Kidney epithelial cell (primary cell): ENCODE measurements around the gene STPG2. TPM values are rescaled to one million over a fixed set of nuclear protein-coding genes. Genes with fewer than 3 reads are reported as not detected.

ENCODE experiments used
- DNase-seq: peaks from one replicate; pipeline ENCODE4 v3.0.0-alpha.2; 2010; ENCODE audit warnings: low read depth
- H3K27me3 ChIP-seq: 2 replicates; pipeline ENCODE4 v1.6.0; 2011; ENCODE audit warnings: low read length; ENCODE audit not compliant: control insufficient read depth, insufficient read depth
- H3K36me3 ChIP-seq: 2 replicates; pipeline ENCODE4 v1.5.1; 2011; ENCODE audit warnings: low read length; ENCODE audit not compliant: control insufficient read depth, insufficient read depth
- H3K4me3 ChIP-seq: 2 replicates; pipeline ENCODE4 v1.5.1; 2011; ENCODE audit warnings: low read depth, mild to moderate bottlenecking, control low read depth, low read length
- CTCF ChIP-seq: IDR thresholded peaks from 2 replicates; pipeline ENCODE4 v1.5.1; 2011; ENCODE audit warnings: mild to moderate bottlenecking, moderate library complexity, low read length, control low read depth, inconsistent platforms; ENCODE audit not compliant: insufficient read depth, poor library complexity, severe bottlenecking
- total RNA-seq: library from RNA; depleted of rRNA; stranded (reverse); fragments of >200 nt; gene quantifications from 2 replicates; pipeline ENCODE4 v1.2.3, GENCODE V29; 2015

STPG2 gene
- total RNA-seq, 1 donor from 2014 or later, result not detected

GRCh38 chr4:98093662-98094061 is 49.6 kb downstream of the STPG2 start:
- no peak overlapping the region for H3K4me3 ChIP-seq
- no peaks in the 10 kb centered on the region for H3K27me3 ChIP-seq
- no peaks in the 10 kb centered on the region for H3K36me3 ChIP-seq
- DNase-seq, result no peak
- no peak for TF ChIP-seq CTCF

- H3K27me3 ChIP-seq, result no peaks in the 10 kb centered on the region
- no peaks in the 10 kb centered on the region for H3K36me3 ChIP-seq
- no peak overlapping the region for H3K4me3 ChIP-seq
- DNase-seq, result no peak
- TF ChIP-seq CTCF, result peak; percentile 57
These were observed 50.3 kb downstream of the STPG2 start for GRCh38 chr4:98092833-98093439.

- no peak for TF ChIP-seq CTCF
- H3K36me3 ChIP-seq, result no peaks in the 10 kb centered on the region
- no peak overlapping the region for H3K4me3 ChIP-seq
- no peaks in the 10 kb centered on the region for H3K27me3 ChIP-seq
- no peak for DNase-seq
These were observed 61.3 kb downstream of the STPG2 start for GRCh38 chr4:98081936-98082335.

GRCh38 chr4:98068495-98068894 is 74.8 kb downstream of the STPG2 start:
- no peak for DNase-seq
- no peak for TF ChIP-seq CTCF
- H3K4me3 ChIP-seq, result no peak overlapping the region
- no peaks in the 10 kb centered on the region for H3K27me3 ChIP-seq
- no peaks in the 10 kb centered on the region for H3K36me3 ChIP-seq

GRCh38 chr4:98055800-98056501 is 87.3 kb downstream of the STPG2 start:
- Histone ChIP-seq H3K27me3 (no peaks in the 10 kb centered on the region), H3K4me3 (no peak overlapping the region), H3K36me3 (no peaks in the 10 kb centered on the region)
- no peak for TF ChIP-seq CTCF
- no peak for DNase-seq

- Histone ChIP-seq H3K4me3 (no peak overlapping the region), H3K27me3 (no peaks in the 10 kb centered on the region), H3K36me3 (no peaks in the 10 kb centered on the region)
- TF ChIP-seq CTCF, result no peak
- no peak for DNase-seq
These were observed 96.6 kb downstream of the STPG2 start for GRCh38 chr4:98046665-98047064.
